ENCODE results near the gene FBXO41. TPM values are rescaled to one million over a fixed set of nuclear protein-coding genes. Genes with fewer than 3 reads are reported as not detected.

The FBXO41 gene
- total RNA-seq = 0.05 and 0.07 TPM in 2 replicates

GRCh38 chr2:73284296-73285158 lies at the start of gene FBXO41:
TSS of gene FBXO41 (minus strand) at chr2:73284478. CDS start at chr2:73269630, 14,848 bp downstream.

DNA sequence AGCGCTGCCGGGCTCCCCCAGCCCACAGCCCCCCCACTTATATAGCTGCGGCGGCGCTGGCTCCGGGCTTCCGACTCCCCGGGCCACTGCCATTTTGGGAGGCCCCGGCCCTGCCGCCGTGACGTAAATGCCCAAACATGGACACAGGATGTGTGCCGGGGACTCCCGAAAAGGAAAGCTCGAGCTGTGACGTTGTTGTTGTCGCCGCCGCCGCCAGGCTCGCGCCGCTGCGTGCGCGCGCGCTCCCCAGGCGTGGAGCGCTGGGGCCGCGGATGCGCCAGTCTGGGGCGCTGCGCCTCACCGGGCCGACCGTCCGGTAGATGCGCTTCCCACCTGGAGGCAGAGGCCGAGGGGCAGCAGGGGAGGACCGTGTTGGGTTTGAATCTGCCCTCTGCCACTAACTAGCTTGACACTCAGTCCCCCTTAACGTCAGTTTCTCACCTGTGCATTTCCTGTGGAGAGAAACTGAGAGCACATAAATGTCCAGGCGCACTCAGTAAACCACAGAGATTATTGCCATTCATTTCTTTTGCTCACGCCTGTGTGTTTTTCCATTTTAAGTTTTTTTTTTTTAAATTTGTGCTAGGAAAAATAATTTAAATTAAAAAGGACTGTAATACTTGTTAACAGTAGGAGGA lies 9.4 kb upstream of the FBXO41 start, which contains the start of gene EGR4:
Gene EGR4 (minus strand): TSS at position 15 of the 638 bp plus-strand sequence. CDS start 231 bp downstream, outside the sequence.

GRCh38 chr2:73233932-73234832 lies 50.1 kb downstream of the FBXO41 start, which contains the start of gene CCT7:
TSS of gene CCT7 (plus strand) at chr2:73234308. CDS start at chr2:73234379, 71 bp downstream.

GRCh38 chr2:73233154-73233931 lies 50.9 kb downstream of the FBXO41 start, which contains the start of gene PRADC1:
TSS of gene PRADC1 (minus strand) at chr2:73233239. CDS start at chr2:73233160, 79 bp downstream.

DNA sequence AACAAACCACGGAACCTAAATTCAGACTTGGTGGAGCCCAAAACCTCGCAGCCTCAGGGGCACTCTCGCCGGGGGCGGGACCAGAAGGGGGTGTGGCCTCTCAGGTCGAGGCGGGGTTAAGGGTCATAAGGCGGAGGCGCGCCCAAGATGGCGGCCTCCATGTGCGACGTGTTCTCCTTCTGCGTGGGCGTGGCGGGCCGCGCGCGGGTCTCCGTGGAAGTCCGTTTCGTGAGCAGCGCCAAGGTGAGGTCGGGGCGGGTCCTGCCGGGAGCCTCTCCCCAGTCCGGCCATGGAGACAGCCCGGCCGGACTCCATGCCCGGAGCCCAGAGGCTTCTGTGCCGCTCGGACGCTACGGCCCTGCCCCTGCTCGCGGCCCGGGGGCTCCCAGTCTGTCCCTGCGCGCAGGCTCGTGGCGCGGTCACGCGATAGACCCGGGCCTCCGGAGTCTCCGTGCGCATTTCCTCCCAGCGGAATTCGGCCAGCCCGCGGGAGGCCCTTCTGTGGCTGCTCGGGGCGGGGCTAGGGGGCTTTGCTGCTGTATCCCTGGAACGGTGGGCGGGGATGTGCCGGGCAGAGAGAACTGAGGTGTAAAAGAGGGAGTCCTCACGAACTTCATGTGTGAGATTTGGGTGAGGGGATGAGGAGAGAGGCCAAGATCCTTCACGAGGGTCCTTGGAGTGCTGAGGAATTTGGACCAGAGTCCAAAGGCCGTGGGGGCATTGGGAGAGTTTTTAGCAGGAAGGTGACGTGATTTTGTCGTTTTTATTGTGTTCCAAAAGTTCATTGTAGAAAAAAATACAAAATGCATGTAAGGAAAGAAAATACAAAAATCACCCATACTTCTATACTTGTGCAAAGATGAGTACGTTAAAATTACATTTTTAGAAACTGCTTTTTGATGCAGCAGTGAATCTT lies 69.9 kb downstream of the FBXO41 start, which contains the start of gene SMYD5:
Gene SMYD5 (plus strand): TSS at position 126 of the 916 bp plus-strand sequence. CDS start 22 bp downstream, at position 148.

Other genes starting within 250 kb of the FBXO41 start
- 8.1 and 8.4 TPM in 2 replicates for gene SFXN5, start 212.8 kb downstream of the FBXO41 start, total RNA-seq
- gene RAB11FIP5, start 171.5 kb downstream of the FBXO41 start, total RNA-seq = 59.0 and 65.0 TPM in 2 replicates
- gene NOTO, start 81.9 kb downstream of the FBXO41 start, total RNA-seq = not detected in 2 replicates
- 20.0 and 20.6 TPM in 2 replicates for gene SMYD5, start 70.2 kb downstream of the FBXO41 start, total RNA-seq
- gene PRADC1, start 51.2 kb downstream of the FBXO41 start, total RNA-seq = 35.4 and 45.8 TPM in 2 replicates
- 488 and 490 TPM in 2 replicates for gene CCT7, start 50.2 kb downstream of the FBXO41 start, total RNA-seq
- gene EGR4, start 9.1 kb upstream of the FBXO41 start, total RNA-seq = not detected in 2 replicates
- gene ALMS1, start 101.4 kb upstream of the FBXO41 start, total RNA-seq = 9.3 and 12.8 TPM in 2 replicates

Data from mammary microvascular endothelial cell (primary cell).